ENCODE measurements around the gene TSPAN5.

- TF ChIP-seq CTCF (IDR thresholded peaks at IDR 0.05) (no peak), POLR2AphosphoS5 (IDR thresholded peaks at IDR 0.05) (no peak)
Measured at GRCh38 chr4:98496152-98496845, 162.1 kb downstream of the TSPAN5 start.

All from prostate gland (tissue), 2 donors.